SK-N-SH (cell line): ENCODE measurements around the gene C10orf90.

Source experiments
- EP300 ChIP-seq, 2 experiments: IDR thresholded peaks; 2 replicates each; pipeline versions ENCODE4 v1.4.0 to v1.6.1; 2012; ENCODE audit warnings: borderline replicate concordance in 1 of 2, low read depth in 1 of 2, low read length in 1 of 2
- POLR2AphosphoS5 ChIP-seq: IDR thresholded peaks from 2 replicates; pipeline ENCODE4 v1.6.1; 2012; ENCODE audit warnings: low read depth, low read length
- TF ChIP-seq, protein P1 (sequence below): IDR thresholded peaks from 2 replicates; pipeline ENCODE4 v1.6.1; 2012; ENCODE audit warnings: mild to moderate bottlenecking, low read depth, low read length, moderate library complexity
- TF ChIP-seq, protein P2 (sequence below): fragments of 200-600 bp; sonication (generic); IDR thresholded peaks from 2 replicates; pipeline ENCODE4 v1.6.1; 2017; ENCODE audit warnings: antibody characterized with exemption, mild to moderate bottlenecking, moderate library complexity
- TF ChIP-seq, protein P3 (sequence below): IDR thresholded peaks from 2 replicates; pipeline ENCODE4 v1.4.0; 2012; ENCODE audit warnings: low read depth

DNA sequence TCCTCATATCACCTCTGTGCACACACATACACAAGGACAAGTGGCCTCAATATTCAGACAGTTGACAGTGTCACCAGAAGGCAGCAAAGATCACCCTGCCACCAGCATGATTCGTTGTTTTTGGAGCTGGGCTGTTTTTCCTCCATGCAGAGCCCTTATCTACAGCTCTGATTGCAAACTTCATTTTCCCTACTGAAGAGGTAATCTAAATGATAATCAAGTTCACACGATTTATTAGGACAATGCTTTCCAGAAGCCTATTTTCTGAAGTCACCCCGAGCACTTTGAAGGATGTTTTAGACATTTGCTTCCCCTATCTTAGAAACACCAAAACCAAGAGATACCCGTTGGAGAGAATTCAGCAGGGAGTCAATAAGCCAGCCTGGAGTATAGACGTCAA, 236.3 kb downstream of the C10orf90 start:
- TF ChIP-seq, protein P1, sequence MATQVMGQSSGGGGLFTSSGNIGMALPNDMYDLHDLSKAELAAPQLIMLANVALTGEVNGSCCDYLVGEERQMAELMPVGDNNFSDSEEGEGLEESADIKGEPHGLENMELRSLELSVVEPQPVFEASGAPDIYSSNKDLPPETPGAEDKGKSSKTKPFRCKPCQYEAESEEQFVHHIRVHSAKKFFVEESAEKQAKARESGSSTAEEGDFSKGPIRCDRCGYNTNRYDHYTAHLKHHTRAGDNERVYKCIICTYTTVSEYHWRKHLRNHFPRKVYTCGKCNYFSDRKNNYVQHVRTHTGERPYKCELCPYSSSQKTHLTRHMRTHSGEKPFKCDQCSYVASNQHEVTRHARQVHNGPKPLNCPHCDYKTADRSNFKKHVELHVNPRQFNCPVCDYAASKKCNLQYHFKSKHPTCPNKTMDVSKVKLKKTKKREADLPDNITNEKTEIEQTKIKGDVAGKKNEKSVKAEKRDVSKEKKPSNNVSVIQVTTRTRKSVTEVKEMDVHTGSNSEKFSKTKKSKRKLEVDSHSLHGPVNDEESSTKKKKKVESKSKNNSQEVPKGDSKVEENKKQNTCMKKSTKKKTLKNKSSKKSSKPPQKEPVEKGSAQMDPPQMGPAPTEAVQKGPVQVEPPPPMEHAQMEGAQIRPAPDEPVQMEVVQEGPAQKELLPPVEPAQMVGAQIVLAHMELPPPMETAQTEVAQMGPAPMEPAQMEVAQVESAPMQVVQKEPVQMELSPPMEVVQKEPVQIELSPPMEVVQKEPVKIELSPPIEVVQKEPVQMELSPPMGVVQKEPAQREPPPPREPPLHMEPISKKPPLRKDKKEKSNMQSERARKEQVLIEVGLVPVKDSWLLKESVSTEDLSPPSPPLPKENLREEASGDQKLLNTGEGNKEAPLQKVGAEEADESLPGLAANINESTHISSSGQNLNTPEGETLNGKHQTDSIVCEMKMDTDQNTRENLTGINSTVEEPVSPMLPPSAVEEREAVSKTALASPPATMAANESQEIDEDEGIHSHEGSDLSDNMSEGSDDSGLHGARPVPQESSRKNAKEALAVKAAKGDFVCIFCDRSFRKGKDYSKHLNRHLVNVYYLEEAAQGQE, result no peak
- peak in 1 of 2 experiments; percentile 51; a peak in 1 of 4 replicates for TF ChIP-seq EP300 (IDR thresholded peaks at IDR 0.05; ENCODE audit: borderline replicate concordance in 1 of 2, low read depth in 1 of 2, low read length in 1 of 2)
- TF ChIP-seq, protein P2, sequence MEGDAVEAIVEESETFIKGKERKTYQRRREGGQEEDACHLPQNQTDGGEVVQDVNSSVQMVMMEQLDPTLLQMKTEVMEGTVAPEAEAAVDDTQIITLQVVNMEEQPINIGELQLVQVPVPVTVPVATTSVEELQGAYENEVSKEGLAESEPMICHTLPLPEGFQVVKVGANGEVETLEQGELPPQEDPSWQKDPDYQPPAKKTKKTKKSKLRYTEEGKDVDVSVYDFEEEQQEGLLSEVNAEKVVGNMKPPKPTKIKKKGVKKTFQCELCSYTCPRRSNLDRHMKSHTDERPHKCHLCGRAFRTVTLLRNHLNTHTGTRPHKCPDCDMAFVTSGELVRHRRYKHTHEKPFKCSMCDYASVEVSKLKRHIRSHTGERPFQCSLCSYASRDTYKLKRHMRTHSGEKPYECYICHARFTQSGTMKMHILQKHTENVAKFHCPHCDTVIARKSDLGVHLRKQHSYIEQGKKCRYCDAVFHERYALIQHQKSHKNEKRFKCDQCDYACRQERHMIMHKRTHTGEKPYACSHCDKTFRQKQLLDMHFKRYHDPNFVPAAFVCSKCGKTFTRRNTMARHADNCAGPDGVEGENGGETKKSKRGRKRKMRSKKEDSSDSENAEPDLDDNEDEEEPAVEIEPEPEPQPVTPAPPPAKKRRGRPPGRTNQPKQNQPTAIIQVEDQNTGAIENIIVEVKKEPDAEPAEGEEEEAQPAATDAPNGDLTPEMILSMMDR, result no peak
- no peak for TF ChIP-seq POLR2AphosphoS5
- TF ChIP-seq, protein P3, sequence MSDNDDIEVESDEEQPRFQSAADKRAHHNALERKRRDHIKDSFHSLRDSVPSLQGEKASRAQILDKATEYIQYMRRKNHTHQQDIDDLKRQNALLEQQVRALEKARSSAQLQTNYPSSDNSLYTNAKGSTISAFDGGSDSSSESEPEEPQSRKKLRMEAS, result no peak
